Measurements from ENCODE around the gene SYNE1. TPM values are rescaled to one million over a fixed set of nuclear protein-coding genes. Genes with fewer than 3 reads are reported as not detected.

The SYNE1 gene
- total RNA-seq, 1 donor, result 101 TPM

- no peak overlapping the region for H3K4me3 ChIP-seq (ENCODE audit: low read depth, low read length)
- no peak for TF ChIP-seq CTCF (IDR thresholded peaks at IDR 0.05; ENCODE audit: insufficient read depth, low read depth, low read length)
- no peak for DNase-seq (ENCODE audit: low read depth)
These were observed 326.7 kb downstream of the SYNE1 start for GRCh38 chr6:152310371-152310954.

DNA sequence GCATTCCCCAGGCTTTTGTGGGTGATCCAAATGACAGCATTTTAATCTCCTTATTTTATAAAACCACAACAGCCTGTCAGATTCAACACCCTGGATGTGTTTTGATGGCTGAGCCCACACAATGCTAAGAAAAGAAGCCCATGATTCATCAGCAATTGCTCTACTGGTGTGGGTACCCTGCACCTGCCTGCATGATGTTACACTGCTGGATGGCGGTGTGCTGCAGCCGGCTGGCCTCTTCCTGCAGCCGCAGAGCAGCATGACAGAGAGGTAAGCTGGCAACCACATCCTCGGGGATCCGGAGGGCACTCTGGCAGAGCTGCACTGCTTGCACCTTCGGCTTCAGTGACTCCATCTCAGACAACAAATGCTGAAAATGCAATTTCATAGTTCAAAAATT lies 327.5 kb downstream of the SYNE1 start:
- no peak for DNase-seq (ENCODE audit: low read depth)
- H3K4me3 ChIP-seq (ENCODE audit: low read depth, low read length), result no peak overlapping the region
- no peak for TF ChIP-seq CTCF (IDR thresholded peaks at IDR 0.05; ENCODE audit: insufficient read depth, low read depth, low read length)

DNA sequence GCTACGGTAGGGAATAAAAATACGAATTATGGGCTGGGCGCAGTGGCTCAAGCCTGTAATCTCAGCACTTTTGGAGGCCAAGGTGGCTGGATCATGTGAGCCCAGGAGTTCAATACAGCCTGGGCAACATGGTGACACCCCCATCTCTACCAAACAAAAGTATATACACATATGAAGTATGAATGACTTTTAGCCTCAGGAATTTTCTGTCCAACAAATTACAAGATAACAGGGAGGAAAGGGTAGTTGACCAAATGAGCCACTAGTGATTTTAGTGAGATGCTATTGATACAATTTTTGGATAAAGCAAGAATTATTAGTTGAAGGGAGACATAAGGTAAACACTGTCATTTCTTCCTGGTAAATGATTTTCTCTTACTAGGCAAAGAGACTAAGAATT lies 328.2 kb downstream of the SYNE1 start:
- no peak overlapping the region for H3K4me3 ChIP-seq (ENCODE audit: low read depth, low read length)
- no peak for DNase-seq (ENCODE audit: low read depth)
- no peak for TF ChIP-seq CTCF (IDR thresholded peaks at IDR 0.05; ENCODE audit: insufficient read depth, low read depth, low read length)

GRCh38 chr6:152308306-152308705 lies 328.9 kb downstream of the SYNE1 start:
- no peak for DNase-seq (ENCODE audit: low read depth)
- no peak for TF ChIP-seq CTCF (IDR thresholded peaks at IDR 0.05; ENCODE audit: insufficient read depth, low read depth, low read length)
- H3K4me3 ChIP-seq (ENCODE audit: low read depth, low read length), result no peak overlapping the region

GRCh38 chr6:152305672-152306071 lies 331.5 kb downstream of the SYNE1 start:
- no peak for DNase-seq (ENCODE audit: low read depth)
- H3K4me3 ChIP-seq (ENCODE audit: low read depth, low read length), result no peak overlapping the region
- no peak for TF ChIP-seq CTCF (IDR thresholded peaks at IDR 0.05; ENCODE audit: insufficient read depth, low read depth, low read length)

DNA sequence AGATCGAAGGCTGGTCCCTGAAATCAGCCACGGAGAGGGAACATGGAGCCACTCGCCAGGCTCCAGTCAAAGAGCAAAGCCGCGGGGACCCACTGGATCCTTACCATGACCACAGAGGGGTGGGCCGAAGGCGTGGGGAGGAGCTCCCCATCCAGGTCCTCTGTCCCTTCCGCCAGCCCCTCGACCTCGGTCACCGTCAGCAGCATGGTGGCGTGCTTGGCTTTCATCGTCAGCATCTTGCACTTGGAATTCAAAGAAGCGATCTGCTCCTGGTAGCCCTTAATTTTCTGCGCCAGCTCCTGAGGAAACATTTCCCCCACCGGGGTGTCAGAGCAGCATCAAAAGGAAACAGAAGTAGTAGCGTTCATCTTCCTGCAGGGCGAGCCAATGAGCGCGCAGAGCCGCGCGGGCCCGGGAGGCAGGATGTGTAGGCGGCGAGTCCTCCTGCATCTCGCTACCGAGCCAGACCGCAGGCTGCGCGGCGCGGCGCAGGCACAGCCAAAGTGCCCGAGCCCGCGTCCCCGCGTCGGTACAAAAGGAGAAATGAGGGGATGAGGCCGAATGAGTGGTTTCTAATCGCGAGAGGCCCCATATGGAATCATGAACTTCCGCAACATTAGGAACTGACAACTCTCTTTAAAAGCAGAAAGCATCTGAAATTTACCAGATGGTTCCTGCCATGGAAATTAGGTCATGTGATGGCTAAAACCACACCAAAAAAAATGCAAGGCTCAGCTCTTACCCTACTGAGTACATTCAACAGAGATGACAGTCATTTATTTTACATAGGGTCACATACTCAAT lies 335.2 kb downstream of the SYNE1 start:
- H3K4me3 ChIP-seq (ENCODE audit: low read depth, low read length), result peak overlapping the region; percentile 86
- peak; percentile 91 for DNase-seq (ENCODE audit: low read depth)
- TF ChIP-seq CTCF (IDR thresholded peaks at IDR 0.05; ENCODE audit: insufficient read depth, low read depth, low read length), result peak; percentile 47

Measured in fibroblast of villous mesenchyme (primary cell).